Right lobe of liver (tissue), 4 donors: ENCODE results near the gene UBA5.
A peak's percentile ranks its signal among the peaks of the same experiment; 100 is the strongest.

Source experiments
- CTCF ChIP-seq, 4 donors: fragments of 200-600 bp in 3 of 4; fragments of 450-650 bp in 1 of 4; IDR thresholded peaks; one replicate each; pipeline versions ENCODE4 v1.5.1 to v1.8.0; 2016 to 2022; ENCODE audit warnings: antibody characterized with exemption in 4 of 4, mild to moderate bottlenecking in 2 of 4
- POLR2A ChIP-seq: fragments of 450-650 bp; IDR thresholded peaks from one replicate; pipeline ENCODE4 v1.6.1; 2017; ENCODE audit warnings: antibody characterized with exemption, mild to moderate bottlenecking
- donor health status: DM: no; HTN: no; CAD: no.
- donor health status: DM: no; HTN: no; CAD: no.
- donor health status: DM: no; HTN: yes; CAD: no.

- TF ChIP-seq CTCF (IDR thresholded peaks at IDR 0.05) (peak; percentile 73 to 79 (median 76)), POLR2A (no peak)
These were observed 66.3 kb downstream of the UBA5 start for GRCh38 chr3:132726341-132726823.
